Urinary bladder (tissue), 4 donors: ENCODE measurements around the gene IGSF21. TPM values are rescaled to one million over a fixed set of nuclear protein-coding genes. Genes with fewer than 3 reads are reported as not detected.

Experiments used
- DNase-seq: peaks from one replicate; pipeline ENCODE4 v3.0.0-alpha.2; 2015; ENCODE audit errors: extremely low spot score
- H3K27ac ChIP-seq: one replicate; pipeline ENCODE4 v1.5.1; 2013; ENCODE audit warnings: low read depth, mild to moderate bottlenecking, moderate library complexity
- H3K36me3 ChIP-seq: one replicate; pipeline ENCODE4 v1.6.1; 2013; ENCODE audit warnings: mild to moderate bottlenecking, moderate library complexity; ENCODE audit not compliant: insufficient read depth
- H3K4me1 ChIP-seq: one replicate; pipeline ENCODE4 v1.6.1; 2013; ENCODE audit warnings: mild to moderate bottlenecking, moderate library complexity; ENCODE audit not compliant: insufficient read depth
- H3K4me3 ChIP-seq: one replicate; pipeline ENCODE4 v1.5.1; 2013; ENCODE audit warnings: low read depth, low read length
- WGBS: extraction: QIAGEN DNeasy Blood & Tissue Kit; methylation state at CpG from one replicate; pipeline ENCODE4 v1.1.7; 2013; 5-methylcytosine and 5-hydroxymethylcytosine counted together
- polyA plus RNA-seq: library from polyadenylated mRNA; stranded (reverse); fragments of 200-250 nt; gene quantifications from one replicate; pipeline ENCODE4 v1.2.3, GENCODE V29; 2013
- total RNA-seq: library from RNA; depleted of rRNA; stranded (reverse); fragments of >200 nt; gene quantifications from one replicate; pipeline ENCODE4 v1.2.3, GENCODE V29; 2014
- donor health status: healthy with polysubstance abuse.
- donor health status: healthy.

Gene IGSF21
- total and polyA plus RNA-seq, 2 donors: 1.1 to 8.2 TPM

GRCh38 chr1:18247151-18247550, 139.6 kb downstream of the IGSF21 start:
- WGBS: 57% methylated on average over 4 of the region's 4 CpGs
- no peak for DNase-seq

DNA sequence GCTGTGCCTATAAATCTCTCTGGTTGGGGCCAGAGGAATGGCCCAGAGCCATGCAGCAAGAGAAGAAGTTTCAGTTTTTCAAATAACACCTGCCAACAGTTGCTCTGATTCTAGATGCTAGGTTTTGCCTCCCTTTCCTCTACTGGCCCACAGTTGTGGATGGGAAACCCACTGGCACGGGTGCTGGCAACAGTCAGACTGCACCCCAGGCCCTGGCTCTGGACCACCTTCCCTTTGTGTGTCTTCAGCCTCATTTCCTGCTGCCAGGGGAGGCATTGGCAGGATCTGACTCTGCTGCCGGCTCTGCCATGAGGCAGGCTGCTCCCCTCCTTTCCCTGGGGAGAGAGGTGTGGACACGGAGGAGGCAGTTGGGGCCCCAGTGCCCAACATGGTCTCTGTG, 142.0 kb downstream of the IGSF21 start:
- Histone ChIP-seq H3K4me3 (no peak overlapping the region), H3K36me3 (no peaks in the 10 kb centered on the region), H3K27ac (no peak overlapping the region), H3K4me1 (no peaks in the 10 kb centered on the region)
- WGBS: 62% methylated on average over 3 of the region's 3 CpGs
- DNase-seq: no peak

More at GRCh38 chr1:18247151-18247550, 139.6 kb downstream of the IGSF21 start:
- Histone ChIP-seq H3K36me3 (no peaks in the 10 kb centered on the region), H3K27ac (no peak overlapping the region), H3K4me1 (no peaks in the 10 kb centered on the region), H3K4me3 (no peak overlapping the region)

DNA sequence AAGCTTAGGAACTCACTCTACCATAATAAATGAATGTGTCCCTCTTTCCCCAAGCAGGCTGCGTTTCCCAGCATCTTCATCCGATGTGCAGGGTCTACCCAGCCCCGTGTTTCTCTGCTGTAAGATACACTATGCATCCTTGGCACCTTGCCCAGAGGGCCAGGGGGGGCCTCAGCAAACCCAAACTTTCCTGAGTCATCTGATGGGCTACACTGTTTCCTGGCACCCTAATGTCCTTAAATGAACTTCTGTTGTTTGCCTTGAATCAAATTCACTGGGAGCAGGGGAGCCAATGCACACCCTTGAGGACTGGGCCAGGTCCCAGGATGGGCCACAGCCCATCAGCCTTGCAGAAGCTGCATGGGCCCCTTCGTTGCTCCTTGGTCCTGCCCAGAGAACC, 145.5 kb downstream of the IGSF21 start:
- H3K4me1 ChIP-seq: no peaks in the 10 kb centered on the region
- no peak for DNase-seq
- no peaks in the 10 kb centered on the region for H3K36me3 ChIP-seq
- H3K4me3 ChIP-seq: no peak overlapping the region
- 65% methylated on average over 4 of the region's 4 CpGs for WGBS
- no peak overlapping the region for H3K27ac ChIP-seq

DNA sequence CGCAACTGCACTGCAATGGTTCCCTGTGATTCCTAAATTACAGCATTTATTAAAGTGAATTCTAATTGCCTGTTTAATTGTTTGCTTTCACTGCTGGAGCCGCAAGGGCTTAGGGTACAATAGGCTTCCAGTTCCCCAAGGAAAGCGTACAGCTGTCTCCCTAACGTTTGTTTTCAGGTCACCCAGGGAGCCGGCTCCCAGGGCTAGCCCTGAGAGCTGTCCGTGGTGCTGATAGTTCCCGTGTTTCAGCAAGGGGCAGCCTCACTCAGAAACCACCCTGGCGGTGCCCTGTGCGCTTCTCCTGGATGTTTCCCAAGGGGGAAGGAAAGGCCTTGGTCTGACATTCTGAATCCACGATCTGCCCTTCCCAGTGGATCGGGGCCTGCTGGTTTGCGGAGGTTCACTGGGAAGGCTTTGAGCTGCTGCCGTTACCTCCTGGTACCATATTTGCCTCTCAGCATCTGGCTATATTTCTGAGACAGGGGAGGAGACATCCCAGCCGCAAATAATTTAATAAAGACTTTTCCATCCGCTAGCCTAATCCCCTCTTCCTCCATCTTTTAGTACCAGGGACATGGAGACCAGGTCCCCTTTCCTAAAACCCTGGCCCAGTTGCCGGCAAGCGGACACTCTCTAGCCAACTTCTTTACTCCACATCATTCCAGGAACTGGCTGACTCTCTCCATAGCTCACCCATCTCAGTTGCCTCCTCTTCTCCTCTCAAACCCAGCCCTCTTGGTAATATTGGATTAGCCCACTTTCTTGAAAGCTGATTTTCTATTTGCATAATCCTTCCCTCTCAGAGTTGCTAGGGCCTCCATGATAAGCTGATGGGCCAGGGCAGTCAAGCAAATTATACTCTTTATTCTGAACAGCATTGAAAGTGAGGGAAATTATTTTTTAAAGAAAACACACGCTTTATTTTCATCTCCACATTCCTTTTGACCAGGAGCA, 149.0 kb downstream of the IGSF21 start:
- H3K4me3 ChIP-seq: no peak overlapping the region
- H3K27ac ChIP-seq: no peak overlapping the region
- 37% methylated on average over 18 of the region's 18 CpGs for WGBS
- H3K36me3 ChIP-seq: no peaks in the 10 kb centered on the region
- DNase-seq: no peak
- H3K4me1 ChIP-seq: no peaks in the 10 kb centered on the region

GRCh38 chr1:18257778-18258177, 150.2 kb downstream of the IGSF21 start:
- DNase-seq: no peak
- no peak overlapping the region for H3K27ac ChIP-seq
- WGBS: 61% methylated on average over 3 of the region's 3 CpGs
- no peaks in the 10 kb centered on the region for H3K4me1 ChIP-seq
- H3K36me3 ChIP-seq: no peaks in the 10 kb centered on the region
- no peak overlapping the region for H3K4me3 ChIP-seq

DNA sequence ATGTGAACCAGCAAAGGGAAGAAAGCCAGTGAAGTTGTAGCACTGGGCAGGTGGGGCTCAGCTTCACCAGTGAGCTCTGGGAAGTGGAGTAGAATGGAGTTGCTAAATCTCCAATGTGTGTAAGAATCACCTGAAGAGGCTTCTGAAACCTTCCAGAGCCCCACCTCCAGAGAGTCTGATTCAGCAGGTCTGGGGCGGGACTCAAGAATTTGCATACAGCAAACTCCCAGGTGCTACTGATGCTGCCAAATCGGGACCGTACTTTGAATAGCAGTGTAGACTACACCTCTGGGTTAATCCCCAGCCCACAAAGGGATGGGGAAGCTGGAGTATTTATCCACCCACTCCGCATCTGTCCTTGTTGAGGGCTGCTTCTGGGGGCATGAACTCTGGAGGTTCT, 154.3 kb downstream of the IGSF21 start:
- 60% methylated on average over 4 of the region's 4 CpGs for WGBS
- Histone ChIP-seq H3K4me3 (no peak overlapping the region), H3K4me1 (no peaks in the 10 kb centered on the region), H3K36me3 (no peaks in the 10 kb centered on the region), H3K27ac (no peak overlapping the region)
- DNase-seq: no peak

DNA sequence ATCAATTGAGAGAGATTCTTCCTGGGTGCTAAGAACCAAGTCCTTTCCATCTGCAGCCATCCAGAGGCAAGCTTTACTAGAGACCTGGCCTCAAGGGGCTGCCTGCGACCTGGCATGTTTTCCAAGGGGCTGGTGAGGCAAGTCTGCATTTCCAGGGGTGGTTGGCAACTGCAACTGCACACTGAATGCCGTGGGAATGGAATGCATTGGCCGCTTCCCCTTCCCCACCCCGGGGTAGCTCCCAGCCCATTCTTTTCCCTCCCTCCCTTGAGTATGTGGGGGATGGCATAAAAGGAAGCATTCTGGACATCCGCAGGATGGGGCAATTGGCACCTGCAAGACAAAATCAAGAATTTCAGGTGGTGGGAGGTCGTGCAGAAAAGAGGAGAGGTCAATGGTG, 155.1 kb downstream of the IGSF21 start:
- H3K36me3 ChIP-seq: no peaks in the 10 kb centered on the region
- 40% methylated on average over 6 of the region's 6 CpGs for WGBS
- DNase-seq: no peak
- no peaks in the 10 kb centered on the region for H3K4me1 ChIP-seq
- no peak overlapping the region for H3K27ac ChIP-seq
- H3K4me3 ChIP-seq: no peak overlapping the region

DNA sequence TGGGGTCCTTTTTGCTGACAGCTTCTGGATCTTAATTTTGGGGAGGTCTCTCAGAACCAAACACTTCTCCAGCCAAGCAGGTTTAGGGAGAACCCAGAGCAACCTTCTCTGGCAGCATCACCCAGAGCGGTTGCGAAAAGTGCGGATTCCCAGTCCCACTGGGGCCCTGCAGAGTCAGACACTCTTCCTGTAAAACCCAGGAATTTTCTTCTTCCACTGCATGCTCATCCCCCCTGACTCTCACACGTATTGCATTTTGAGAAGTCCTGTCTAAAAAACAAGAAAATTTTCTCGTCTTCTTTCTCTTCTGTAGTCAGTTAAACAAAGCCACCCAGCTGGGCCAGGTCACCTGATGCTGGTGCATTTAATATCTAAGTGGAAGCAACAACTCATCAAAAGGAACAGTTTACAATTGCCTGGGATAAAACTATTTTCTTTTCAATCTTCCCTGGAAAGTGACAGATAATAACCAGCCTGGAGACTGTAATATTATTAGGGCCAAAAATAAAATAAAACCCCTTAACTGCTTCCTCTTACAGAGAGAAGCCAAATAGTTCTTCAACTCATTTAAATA, 156.0 kb downstream of the IGSF21 start:
- WGBS: 67% methylated on average over 5 of the region's 5 CpGs
- DNase-seq: no peak
- no peaks in the 10 kb centered on the region for H3K4me1 ChIP-seq
- H3K36me3 ChIP-seq: no peaks in the 10 kb centered on the region
- H3K4me3 ChIP-seq: no peak overlapping the region
- no peak overlapping the region for H3K27ac ChIP-seq

GRCh38 chr1:18264450-18265039, 156.9 kb downstream of the IGSF21 start:
- DNase-seq: no peak
- 71% methylated on average over 6 of the region's 6 CpGs for WGBS
- Histone ChIP-seq H3K36me3 (no peaks in the 10 kb centered on the region), H3K4me1 (no peaks in the 10 kb centered on the region), H3K4me3 (no peak overlapping the region), H3K27ac (no peak overlapping the region)

- 76% methylated on average over 9 of the region's 9 CpGs for WGBS
- no peaks in the 10 kb centered on the region for H3K4me1 ChIP-seq
- H3K27ac ChIP-seq: no peak overlapping the region
- DNase-seq: no peak
- H3K36me3 ChIP-seq: no peaks in the 10 kb centered on the region
- H3K4me3 ChIP-seq: no peak overlapping the region
Observed at GRCh38 chr1:18265641-18266040, 158.0 kb downstream of the IGSF21 start.

DNA sequence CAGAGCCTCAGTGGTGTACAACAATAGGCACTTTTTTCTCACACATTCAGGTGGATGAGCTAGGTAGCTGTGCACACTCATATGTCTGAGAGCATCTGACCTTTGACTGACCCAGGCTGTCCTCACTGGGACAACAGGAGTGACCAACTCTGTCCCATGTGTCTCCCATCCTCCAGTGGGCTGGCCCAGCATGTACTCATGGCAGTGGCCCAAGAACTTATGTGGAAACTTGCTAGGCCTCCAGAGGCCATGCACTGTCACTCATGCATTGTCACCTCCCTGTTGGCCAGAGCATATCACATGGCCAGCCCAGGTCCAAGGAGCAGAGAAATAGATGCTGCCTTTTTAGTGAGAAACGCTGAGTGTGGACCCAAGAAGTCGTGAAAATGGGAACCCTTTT, 158.8 kb downstream of the IGSF21 start:
- 84% methylated on average over 2 of the region's 2 CpGs for WGBS
- Histone ChIP-seq H3K27ac (no peak overlapping the region), H3K36me3 (no peaks in the 10 kb centered on the region), H3K4me3 (no peak overlapping the region), H3K4me1 (no peaks in the 10 kb centered on the region)
- DNase-seq: no peak

GRCh38 chr1:18271336-18271735, 163.7 kb downstream of the IGSF21 start:
- Histone ChIP-seq H3K36me3 (no peaks in the 10 kb centered on the region), H3K4me3 (no peak overlapping the region), H3K27ac (no peak overlapping the region), H3K4me1 (no peaks in the 10 kb centered on the region)
- DNase-seq: no peak
- WGBS: 92% methylated on average over 2 of the region's 2 CpGs

- no peaks in the 10 kb centered on the region for H3K4me1 ChIP-seq
- no peak overlapping the region for H3K27ac ChIP-seq
- no peaks in the 10 kb centered on the region for H3K36me3 ChIP-seq
- WGBS: 43% methylated on average over 5 of the region's 5 CpGs
- no peak overlapping the region for H3K4me3 ChIP-seq
- no peak for DNase-seq
Observed at GRCh38 chr1:18278946-18279345, 171.3 kb downstream of the IGSF21 start.
